Measurements from ENCODE around the gene FBF1.
"Not testable (repeated sequence)": the region's sequence is repeated elsewhere in the genome, so short reads cannot be mapped to it uniquely, and the experiment has no call there.

Gene FBF1

GRCh38 chr17:75940727-75941441 lies at the start of gene FBF1:
TSS of gene FBF1 (minus strand) at chr17:75941042. CDS start at chr17:75938149, 2,893 bp downstream.
- FAIRE-seq = peak; percentile 55

DNA sequence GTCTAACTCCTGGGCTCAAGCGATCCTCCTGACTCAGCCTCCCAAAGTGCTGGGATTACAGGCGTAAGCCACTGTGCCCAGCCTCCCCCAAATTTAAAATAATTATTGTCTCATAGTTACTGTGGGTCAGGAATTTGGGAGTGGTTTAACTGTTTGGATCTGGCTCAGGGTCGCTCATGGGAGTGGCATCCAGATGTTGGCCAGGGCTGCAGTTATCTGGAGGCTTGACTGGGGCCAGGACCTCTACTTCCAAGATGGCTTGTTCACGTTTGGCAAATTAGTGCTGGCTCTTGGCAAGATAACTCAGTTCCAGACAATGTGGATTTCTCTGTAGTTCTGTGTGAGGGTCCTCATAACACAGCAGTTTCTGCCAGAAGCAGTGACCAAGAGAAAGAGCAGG lies 46.2 kb upstream of the FBF1 start:
- no peak for FAIRE-seq

- FAIRE-seq = no peak
Observed at GRCh38 chr17:75985986-75986385, 45.1 kb upstream of the FBF1 start.

DNA sequence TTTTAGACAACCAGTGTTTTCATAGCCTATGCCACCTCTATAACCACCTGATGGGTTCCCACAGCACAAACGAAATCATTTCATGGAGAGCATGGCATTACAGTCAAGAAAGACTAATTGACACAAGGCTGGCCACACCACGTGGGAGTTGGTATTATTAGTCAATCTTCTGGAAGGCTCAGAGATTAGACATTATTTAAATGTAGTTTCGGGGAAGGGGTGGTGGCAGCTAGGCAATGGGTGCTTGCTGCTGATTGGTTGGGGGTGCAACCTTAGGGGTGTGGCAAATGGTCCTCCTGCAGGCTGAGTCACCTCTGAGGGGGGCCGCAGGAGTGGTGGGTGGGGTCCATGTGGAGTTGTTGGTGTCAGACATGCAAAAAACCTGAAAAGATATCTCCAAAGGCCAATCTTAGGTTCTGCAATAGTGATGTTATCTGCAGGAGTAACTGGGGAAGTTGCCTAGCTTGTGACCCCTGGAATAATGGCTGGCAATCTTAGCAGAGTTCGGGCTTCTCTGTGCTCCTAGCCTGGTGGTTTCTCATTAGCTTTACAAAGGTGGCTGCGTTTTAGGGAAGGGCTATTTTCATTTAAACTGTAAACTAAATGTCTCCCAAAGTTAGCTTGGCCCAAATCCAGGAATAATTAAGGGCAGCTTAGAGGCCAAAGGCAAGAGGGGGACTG lies 42.8 kb upstream of the FBF1 start:
- FAIRE-seq = no peak

DNA sequence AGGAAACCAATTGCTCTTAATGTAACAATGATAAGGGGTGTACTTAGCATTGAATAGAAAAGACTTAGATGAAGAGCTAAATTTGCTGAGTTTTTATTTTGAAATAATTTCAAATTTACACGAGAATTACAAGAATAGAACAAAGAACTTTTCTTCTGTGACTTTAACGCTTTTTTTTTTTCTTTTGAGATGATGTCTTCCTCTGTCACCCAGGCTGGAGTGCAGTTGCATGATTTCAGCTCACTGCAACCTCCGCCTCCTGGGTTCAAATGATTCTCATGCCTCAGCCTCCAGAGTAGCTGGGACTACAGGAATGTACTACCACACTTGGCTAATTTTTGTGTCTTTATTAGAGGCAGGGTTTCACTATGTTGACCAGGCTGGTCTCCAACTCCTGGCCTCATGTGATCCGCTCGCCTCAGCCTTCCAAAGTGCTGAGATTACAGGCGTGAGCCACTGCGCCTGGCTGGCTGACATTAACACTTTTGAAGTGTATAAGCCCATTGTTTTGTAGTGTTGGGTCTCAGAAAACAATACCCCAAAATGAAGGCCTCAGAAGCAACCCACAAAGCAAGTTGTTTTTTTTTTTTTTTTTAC lies 40.3 kb upstream of the FBF1 start:
- FAIRE-seq = no peak

DNA sequence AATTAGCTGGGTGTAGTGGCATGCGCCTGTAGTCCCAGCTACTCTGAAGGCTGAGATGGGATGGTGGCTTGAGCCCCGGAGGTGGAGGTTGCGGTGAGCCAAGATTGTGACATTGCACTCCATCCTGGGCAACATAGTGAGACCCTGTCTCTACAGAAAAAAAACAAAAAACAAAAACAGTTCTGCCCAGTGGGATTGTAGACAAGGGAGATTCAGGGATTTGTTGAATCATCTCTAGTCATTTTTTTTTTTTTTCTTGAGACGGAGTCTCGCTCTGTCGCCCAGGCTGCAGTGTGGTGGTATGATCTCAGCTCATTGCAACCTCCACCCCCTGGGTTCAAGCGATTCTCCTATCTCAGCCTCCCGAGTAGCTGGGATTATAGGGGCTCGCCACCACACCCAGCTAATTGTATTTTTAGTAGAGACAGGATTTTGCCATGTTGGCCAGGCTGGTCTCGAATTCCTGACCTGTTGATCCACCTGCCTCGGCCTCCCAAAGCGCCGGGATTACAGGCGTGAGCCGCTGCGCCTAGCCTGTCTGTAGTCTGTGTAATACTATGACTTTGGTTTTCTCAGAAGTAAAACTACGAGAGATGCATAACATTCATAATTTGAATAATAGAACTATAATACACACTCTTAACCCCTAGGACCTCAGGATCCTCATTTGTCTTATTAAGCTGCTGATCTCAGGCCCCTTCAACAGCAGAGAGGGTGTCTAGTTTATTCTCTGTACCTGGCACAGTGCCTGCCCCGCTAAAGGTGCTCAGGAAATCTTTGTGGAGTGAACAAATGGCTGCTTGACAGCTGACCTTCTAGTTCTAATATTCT lies 39.6 kb upstream of the FBF1 start:
- no peak for FAIRE-seq

- no peak for FAIRE-seq
Observed at GRCh38 chr17:75979705-75980187, 38.9 kb upstream of the FBF1 start.

GRCh38 chr17:75978938-75979704 lies 38.3 kb upstream of the FBF1 start, which contains the start of the genes ACOX1 and TEN1:
TSS of gene ACOX1 (minus strand) at chr17:75979166. CDS start at chr17:75979073, 93 bp downstream.
TSS of gene TEN1 (plus strand) at chr17:75979240. CDS start at chr17:75986193, 6,953 bp downstream.
- FAIRE-seq = peak; percentile 94

DNA sequence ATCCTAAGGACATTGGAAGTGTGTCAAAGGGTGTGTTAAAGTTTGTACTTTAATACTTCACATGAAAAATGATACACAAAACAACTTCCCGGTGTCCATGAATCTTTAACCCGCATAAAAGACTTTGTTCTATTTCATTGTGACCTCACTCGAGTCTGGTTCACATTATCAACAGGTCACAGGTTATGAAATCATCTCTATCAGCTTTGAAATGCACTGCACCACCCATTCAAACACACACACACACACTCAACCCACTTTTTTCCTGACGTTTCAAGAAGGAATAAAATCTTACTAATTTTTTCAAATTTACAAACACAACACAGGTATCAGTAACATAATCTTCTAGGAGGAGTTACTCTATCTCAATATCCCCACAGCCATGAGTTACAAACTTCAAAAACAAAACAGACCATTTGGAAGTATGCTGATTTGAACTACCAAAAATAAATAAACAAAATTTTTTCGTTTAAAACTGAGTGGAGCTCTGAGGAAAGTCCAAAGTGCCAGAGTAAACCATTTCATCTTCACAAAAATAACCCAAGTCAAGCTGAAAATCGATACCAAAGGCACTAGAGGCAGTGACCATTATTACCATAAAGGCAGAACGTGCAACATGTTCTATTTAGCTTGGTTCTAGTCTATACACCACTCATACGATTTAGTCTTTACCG lies 35.5 kb upstream of the FBF1 start:
- no peak for FAIRE-seq

- FAIRE-seq = no peak
Observed at GRCh38 chr17:75975757-75976174, 34.9 kb upstream of the FBF1 start.

- FAIRE-seq = not testable (repeated sequence)
Observed at GRCh38 chr17:75975187-75975586, 34.3 kb upstream of the FBF1 start.

- FAIRE-seq = no peak
Observed at GRCh38 chr17:75970626-75971025, 29.8 kb upstream of the FBF1 start.

DNA sequence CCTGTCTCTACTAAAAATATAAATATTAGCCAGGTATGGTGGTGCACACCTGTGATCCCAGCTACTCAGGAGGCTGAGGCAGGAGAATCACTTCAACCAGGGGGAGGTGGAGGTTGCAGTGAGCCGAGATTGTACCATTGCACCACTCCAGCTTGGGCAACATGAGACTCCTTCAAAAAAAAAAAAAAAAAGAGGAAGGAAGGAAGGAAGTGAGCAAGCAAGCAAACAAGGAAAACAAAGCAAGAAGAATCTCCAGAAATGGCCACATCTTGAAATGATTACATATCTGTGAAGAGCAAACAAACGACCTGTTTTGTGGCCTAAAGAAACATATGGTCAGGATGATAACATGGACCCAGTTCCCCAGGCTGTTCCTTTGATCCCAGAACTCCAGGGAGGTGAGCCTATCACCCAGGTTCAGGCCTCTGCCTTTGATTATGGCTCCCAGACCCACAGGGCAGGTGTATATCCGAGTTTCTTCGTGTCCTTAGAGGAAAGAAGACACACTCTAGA lies 29.2 kb upstream of the FBF1 start:
- no peak for FAIRE-seq

GRCh38 chr17:75969044-75969443 lies 28.2 kb upstream of the FBF1 start:
- not testable (repeated sequence) for FAIRE-seq

- no peak for FAIRE-seq
Observed at GRCh38 chr17:75965468-75965867, 24.6 kb upstream of the FBF1 start.

DNA sequence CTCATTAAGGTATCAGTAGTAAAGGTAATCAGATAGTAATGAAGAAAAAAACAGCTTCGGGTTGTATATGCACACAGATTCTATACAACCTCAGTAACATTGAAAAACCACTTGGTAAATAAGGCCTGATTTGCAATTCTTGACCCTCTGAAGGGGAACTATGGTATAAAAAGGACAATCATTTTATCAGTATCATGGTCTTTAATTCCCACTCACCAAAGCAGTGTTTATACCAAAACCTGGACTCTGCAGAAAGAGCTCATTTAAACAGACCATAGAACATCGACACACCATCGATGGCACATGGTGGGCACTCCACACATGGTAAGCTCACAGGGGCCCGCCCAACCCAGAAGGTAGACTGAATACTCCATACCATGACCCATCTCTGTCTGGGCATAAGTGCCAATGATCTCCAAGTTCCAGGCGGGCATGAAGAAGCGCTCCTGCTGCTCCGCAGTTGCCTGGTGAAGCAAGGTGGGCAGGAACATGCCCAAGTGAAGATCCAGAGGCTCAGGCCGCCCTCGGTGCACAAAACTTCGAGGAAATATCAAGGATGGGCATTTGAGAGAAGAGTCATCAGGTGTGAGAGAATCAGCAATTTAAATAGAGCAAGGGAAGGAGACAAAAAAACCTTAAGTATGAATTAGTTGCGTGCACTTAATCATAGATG lies 19.1 kb upstream of the FBF1 start:
- FAIRE-seq = no peak

- no peak for FAIRE-seq
Observed at GRCh38 chr17:75959051-75959838, 18.4 kb upstream of the FBF1 start.

DNA sequence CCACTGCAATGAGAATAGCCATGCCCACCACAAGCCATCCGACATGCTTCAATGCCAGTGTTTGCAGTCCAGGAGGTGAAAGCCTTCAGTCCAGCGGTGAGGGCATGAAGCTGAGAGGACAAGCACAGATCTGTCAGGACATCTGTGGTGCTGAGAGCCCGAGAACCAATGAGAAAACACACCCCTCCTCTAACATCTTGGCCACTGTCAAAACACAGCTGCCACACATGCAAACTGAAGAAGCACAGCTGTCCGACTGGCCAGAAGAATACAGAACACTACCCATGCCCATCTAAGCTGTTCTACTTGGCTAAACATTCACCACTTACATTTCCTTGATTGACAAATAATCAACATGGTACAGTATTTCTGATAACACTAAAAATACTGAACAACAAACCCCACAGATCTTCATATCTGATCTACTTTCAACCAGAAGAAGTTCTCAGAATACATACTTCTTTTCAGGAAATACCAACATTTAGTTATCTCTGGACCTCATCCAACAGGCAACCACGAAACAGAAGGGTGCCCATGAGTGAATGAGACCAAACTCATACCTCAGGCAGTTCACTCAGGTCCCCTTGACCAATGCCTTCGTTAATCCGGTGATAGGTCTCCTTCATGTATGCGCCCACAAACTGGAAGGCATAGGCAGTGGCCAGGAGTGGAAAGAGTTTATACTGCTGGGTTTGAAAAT lies 10.2 kb upstream of the FBF1 start:
- no peak for FAIRE-seq

GRCh38 chr17:75950421-75950820 lies 9.6 kb upstream of the FBF1 start:
- FAIRE-seq = no peak
